Stromal cell of bone marrow (primary cell): Measurements from ENCODE around the gene SND1.

Experiments
- DNase-seq: peaks from one replicate; pipeline ENCODE4 v3.0.0-alpha.2; 2012; ENCODE audit warnings: low read depth

SND1 gene

DNA sequence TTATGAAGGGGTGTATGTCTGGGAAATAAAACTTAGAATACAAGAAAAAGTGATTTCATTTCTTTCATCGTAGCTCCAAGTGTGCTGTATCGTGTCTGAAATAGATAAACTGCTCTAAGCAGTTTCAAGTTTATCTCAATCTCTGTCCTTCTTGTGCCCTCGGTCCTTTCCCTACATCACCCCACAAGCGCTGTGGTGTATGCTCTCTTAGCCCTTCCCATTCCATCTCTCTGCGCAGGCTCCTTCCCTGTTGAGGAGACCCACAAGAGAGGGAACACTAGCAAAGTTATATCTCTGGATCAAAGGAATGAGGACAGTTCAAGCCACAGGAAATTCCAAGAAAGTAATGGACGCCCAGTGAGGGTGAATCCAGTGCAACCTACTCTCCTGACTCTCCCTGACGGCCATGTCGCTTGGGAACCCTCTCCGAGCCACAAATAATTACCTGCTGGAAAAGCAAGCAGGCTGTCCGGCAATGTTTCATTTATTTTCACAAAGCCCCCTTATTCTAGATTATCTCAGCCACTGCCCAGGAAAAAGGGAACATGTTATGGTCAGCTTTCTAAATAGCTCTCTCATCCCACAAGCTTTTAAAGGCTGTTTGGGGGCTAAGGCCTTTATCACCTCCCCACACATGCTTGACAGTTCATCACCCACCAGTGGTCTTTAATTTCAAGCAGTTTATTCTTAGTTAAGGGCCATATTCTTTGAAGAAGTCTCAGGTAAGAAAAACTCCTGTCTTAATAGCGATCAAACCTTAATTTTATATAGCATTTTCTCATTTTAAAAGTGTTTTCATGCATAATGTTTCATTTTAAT, 344.5 kb downstream of the SND1 start:
- no peak for DNase-seq

DNA sequence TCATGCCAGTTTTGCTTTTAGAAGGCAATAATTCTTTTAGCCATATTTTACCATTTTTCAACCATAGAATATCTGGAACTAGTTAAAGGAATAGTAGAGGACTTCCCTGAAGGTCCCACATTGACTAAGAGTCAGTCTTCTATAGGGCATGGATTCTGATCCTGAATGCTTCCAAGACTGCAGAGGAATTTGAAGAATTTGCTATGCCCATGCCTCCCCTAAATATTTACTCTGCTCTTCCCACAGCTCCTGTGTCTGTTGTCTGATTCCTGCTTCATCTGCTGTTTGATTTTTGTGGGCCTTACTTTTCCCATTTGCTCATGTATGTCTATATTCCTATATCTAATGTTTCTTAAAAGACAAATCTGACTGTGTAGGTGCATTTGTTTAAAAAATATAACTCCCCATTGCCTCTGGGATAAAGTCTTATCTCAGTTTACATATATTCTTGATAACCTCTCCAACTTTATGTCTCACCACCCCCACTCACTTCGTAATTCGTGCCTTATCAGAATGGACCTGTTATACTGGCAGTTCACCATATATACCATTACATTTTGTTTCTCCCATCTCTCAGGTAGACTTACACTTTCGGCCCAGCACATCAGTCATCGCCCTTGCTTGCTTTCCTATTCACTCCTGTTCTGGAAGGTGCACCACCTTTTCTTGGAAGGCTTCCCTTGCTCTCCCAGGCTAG, 345.4 kb downstream of the SND1 start:
- DNase-seq = no peak

DNA sequence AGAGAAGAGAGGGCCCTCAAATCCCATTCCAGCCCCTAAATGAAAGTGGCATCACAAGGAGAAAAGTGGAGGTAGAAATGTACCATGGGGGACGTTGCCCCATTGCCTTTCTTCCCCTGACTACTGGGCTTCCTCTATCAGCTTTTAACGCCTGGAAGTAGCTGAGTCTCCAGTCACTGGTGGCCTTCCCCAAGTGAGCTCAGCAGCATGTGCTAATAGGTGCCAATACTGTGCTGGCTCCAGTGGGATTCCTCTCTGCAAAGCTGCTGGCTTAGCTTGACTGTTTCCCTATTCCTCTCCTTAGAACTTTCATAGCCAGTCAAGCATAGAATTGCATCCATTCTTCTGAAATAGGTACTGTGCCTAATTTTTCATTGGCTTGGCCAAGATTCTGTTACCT, 346.7 kb downstream of the SND1 start:
- DNase-seq = no peak

DNA sequence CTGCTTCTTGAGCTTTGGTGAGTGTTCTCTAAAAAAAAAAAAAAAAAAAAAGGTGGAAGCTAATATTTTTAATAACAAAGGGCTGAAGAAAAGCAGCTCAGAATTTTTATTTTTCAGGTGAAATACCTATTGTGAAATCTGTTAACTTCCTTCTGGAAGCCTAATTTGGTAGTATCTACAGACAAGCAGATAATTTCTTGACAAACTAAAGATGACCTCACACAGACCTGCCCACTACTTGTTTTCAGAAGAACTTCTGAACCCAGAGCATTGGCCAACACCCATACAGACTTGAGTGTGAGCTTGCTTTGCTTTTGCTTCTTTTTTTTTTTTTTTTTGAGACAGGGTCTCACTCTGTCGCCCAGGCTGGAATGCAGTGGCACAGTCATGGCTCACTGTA, 348.1 kb downstream of the SND1 start:
- no peak for DNase-seq

DNA sequence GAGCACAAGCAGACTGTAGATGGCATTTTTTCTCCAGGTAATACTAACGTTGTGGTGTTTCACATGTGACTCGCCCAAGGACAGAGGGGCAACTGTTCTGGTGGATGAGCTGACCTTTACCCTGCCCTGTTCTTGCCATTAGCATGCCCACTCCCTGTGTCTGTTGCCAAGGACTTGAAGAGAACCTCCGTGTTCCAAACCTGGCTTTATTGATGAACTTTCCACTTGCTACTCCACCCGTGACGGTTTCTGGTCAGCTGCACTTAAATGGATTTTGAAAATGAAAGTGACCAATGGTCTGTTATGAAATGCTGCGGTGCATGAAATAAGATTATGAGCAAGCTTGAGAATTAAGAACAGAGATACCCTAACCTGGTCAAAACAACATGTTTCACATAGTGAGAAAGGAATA, 348.9 kb downstream of the SND1 start:
- DNase-seq = no peak

DNA sequence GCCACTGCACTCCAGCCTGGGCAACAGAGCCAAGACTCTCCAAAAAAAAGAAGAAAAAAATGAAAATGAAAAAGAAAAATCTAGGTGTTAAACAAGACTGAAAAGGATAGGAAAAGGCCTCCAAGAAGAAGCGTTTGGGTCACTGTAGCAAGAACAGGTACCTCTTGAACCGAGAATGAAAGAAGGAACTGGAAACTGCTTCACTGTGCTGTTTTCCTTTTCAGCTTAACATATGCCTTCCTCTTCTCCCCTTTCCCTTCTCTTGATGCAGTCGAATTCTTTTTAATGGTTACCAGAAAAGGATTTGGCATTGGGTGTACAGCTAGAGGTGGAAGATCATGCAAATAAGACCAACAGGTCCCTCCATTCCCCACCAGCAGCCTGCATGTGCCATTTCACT, 351.2 kb downstream of the SND1 start:
- DNase-seq = no peak

DNA sequence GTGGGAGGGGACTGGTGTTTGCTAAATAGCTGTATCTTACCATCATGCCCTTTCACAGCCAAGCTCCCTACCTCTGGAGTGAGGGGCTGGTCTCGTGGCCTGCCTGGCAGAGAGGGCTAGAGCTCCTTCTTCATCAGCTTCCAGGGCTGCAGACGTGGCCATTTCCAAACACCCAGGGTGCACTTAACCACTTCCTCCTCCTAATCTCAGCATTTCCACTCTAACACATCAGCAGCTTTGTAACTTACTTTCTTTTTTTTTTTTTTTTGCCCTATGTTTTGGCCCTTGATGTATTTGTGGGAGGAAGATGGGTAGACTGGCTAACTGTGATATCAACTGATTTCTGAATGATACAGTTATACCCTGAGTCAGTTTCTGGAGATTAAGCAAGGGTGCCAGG, 351.8 kb downstream of the SND1 start:
- no peak for DNase-seq

DNA sequence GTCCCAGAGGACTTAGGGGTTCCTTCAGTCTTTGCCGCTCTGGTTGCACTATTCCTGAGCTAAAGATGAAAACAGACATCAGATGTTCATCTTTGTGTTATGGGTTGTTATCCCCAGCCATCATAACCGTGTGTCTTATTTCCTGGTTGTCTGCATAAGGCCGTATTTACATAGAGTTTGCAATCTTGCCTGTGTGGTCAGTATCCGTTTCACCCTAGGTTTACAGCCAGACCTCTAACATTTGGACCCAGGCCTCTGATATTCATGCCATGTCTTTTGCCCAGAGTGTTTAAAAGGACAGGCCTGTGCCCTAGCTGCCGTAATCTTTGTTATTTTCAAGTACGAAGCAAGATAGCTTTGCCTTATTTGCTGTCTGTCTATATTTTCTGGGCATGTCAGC, 352.6 kb downstream of the SND1 start:
- no peak for DNase-seq

DNA sequence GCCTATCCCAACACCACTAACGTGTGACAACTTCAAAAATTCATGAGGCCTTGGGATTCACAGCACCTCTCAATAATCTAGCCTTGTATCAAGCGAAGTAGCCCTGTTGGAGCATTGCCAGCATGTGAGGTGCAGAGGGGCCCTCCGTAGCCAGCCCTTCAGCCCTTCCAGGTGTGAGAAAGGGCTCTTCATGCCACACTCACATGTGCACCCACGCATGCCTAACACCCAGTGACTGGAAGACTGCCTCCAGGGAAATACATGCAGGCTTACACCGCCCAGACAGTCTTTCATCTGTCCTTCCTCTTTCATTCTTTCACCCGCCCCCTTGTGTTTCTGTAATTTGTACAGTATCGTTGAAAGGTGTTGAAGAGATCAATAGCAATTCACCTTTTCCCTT, 353.1 kb downstream of the SND1 start:
- DNase-seq = no peak

DNA sequence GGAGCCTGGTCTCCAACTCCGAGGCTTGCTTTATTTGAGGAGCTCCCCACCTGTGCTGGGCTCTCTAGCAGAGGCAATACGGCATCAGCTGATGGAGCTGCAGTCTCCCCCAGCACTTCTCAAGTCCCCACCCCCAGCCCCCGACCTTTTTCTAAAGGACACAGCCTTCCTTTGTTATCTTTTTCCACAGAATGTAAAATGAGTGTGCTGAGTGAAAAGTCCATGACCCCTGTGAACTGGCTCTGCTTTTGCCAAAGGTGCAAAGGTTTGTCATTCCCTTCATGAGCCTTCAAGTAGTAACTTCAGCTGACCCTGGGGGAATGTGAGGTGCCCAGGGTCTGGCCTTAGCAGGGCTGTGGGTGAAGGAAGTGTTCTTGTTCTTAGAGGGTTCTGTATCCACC, 353.8 kb downstream of the SND1 start:
- DNase-seq = no peak

DNA sequence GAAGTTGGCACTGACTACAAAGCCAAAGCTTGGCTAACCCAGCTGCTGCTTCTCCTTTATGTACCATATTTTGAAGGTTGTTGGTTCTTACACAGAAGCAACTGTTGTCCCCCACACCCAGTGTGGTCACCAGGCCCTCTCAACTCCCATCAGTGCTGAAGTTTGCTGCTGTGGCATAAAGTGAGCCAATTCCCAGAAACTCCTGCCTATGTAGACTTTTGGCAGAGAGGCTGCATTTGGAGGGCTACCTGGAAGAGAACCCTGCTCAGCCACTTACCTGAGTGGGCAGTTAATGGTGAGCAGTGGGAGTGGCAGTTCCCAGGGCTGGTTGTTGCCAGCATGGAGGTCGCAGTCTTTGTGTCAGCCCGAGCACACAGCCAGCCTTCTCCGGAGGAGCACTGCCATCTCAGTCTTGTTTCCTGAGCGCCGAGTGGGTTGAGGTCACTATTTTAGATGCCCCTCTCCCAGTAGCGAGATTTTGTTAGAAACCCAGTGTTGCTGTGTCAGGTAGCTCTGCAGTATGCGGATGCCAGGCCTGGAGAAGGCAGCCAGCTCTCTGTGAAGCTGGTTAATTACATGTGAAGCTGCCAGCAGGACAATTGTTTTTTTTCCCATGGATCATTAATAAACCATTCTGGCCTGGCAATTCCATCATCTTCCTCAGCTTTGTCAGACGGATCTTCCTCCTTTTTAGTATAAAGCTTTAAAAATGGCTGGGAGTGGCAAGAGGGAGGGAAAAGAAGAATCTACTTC, 354.7 kb downstream of the SND1 start:
- no peak for DNase-seq

DNA sequence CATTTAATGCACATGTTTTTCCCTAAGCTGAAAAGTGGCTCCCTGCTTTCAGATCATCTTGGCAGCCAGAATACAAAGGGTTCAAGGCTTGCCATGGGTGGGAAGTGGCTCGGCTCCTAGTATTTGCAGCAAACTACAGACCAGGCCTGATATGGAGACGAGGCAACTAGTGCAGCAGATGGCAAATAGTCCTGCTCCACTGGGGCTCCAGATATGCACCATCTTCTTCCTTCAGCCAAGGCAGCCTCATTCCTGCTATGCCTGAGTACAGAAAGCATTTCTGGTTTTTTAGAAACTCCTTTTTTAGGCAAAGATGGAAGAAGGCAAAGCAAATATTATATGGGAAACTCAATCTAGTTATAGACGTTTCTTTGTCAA, 355.3 kb downstream of the SND1 start:
- DNase-seq = no peak

DNA sequence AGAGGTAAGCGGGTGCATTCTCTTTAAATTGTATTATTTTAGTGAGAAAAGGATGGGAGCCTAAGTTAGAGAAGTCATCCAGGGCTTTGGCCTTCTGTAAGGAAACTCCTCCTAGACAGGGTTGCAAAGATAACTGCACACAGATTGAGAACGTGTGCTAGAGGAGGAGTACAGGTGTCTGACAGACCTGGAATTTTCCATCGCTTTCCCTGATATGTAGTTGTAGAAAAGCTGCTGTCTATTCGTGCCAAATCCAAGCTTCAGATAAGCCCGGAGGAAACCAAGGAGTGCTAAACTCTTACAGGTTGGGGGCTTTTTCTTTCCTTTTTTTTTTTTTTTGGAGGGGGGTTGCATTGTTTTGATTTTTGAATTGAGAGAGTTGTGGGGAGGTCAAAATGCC, 356.1 kb downstream of the SND1 start:
- no peak for DNase-seq

DNA sequence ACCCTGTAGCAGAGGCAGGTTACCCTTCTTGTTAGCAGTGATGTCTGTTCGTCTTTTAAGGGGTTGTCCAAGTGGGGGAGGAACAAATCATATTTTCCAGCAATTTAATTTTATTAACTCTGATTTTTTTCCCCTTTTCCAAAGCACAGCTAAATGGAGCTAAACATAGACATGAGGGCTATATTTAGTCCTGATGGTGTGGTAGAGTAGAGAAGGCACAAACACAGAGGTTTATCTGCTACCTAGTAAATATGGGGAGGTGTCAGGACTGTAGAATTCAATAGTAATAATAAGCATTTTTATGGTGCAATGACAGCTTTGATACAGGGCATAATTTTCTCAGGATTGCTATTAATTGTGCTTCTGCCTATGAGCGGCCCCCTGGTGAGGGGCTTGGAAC, 356.8 kb downstream of the SND1 start:
- no peak for DNase-seq

DNA sequence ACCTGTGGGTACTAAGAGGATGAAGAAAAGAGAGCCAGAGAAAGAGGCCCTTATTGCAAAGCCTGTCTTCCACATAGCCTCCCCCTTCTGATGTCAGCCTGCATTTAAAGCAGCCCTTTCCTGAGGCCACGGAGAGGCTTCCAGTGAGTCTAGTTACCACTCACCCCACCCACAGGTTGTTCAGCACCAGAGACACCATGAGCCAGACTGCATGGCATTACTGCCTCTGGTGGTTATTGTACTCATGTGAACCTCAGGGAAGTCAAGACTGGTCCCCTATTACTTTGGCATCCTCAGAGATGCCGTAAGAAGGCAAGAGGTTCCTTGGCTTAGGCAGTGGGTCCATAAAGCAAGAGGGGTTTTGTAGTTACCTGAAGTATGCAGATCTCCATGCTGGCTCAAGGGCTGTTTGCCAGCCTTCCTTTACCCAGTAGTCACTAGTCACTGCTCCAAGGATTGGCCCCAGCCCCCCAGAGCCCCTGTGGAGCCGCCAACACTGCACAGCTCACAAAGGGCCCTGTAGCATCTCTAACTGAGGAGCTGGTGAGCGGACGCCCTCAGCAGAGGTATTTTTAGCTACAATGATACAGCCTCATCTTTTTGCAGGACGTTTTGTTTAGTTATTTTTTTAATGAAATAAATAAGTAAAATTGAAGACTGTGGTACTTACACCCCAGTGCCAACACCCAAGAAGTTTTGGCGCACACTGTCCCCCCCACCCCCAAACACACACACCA, 358.6 kb downstream of the SND1 start:
- no peak for DNase-seq

DNA sequence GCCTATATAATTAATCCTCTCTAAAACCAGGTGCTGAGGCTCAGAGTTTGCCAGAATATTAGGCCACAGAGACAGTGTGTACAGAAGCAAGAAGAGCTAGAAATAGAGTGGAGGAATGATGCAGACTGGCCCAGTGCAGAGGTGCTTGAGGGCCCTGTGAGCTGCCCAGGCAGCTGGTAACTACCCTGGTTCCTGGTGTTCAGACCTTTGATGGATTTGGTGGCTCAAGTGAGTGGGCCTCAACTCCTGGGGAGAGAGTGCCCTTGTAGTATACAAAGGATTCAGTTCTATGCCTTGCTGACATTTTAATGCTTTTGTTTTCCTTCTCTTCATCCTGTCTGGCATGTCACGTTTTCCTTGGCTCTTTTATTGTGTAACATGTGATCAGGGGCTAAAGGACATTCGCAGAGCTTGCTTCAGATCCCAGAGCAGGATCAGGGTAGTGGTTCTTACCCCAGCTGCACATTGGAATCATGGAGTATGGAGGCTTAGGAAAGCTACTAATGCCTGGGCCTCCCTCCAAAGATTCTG, 359.2 kb downstream of the SND1 start:
- no peak for DNase-seq

DNA sequence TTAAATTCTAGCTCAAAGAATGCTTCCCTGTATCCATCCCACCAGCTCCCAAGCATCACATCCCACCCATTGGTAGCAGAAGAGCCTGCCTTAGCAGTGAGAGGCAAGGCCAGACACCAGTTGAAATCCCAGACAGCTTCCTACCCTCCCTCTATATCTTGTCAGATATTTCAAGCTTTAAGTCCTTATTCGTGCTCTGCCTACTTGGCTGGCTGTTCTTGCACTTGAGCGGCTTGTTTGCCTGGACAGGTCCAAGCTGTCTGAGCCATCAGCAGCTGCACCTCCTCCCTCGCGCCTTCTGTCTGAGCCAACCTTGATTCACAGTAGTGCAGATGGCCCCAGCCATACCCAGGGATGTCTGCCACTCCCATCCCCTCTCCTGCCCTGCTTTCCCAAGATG, 362.8 kb downstream of the SND1 start:
- DNase-seq = no peak

DNA sequence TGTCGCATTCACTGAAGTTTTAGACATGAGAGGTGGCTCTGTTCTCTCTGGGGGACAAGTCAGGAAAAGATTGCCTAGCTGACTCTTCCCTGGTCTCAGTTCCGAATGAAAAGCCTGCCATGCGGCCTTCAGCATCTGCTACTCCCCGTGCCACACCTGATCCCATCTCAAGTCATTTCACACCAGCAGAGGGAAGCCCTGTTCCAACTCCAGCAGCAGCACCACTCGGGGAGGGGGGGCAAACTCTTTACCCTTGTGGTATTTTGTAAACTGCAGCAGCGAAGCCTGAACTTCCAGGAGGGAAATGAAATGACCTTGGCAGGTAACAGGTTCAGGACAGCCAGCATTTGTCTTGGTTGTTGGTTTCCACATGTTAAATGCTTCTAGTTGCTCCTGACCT, 365.5 kb downstream of the SND1 start:
- DNase-seq = no peak

DNA sequence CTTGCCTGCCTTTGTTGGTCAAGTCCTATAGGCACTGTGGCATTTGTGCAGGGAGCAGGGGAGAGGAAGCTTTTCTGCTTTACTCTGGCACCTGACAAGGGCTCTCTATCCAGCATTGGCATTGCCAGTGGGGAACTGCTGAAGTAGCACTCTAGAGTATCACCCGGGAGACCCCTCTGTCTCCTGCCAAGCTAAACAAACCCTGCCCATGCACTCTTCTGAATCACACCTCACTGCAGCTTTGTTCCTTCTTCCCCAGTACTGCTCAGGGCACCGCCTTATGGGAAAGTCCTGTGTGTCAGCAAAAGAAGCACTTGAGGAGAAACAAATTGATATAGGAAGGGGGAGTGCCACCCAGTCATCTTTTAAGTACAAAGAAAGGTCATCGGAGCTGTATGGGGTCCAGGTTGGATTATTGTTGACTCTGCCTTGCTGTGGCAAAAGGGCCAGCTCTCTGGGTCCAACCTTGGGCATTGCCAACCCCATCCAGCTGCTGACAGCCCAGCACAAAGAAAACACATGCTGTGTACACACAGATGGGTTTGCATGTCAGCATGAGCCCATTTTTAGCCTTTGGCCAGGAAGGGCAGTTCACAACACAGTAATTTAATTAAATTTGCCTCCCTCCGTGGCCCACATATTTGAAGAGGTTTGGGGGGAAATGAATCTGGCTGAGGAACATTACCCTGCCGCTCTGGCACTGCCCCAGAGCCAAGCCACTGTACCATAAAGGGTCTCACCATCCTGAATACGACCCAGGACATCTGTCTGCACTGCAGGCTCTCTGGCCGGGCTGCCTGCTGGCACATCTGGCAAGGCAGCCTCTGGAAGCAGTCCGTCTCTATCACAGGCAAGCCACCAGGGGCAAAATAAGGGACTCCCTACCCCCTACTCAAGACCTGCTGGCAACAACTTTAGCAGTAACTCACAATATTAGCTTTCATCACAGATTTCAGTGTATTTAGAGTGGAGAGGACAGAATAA, 366.2 kb downstream of the SND1 start:
- DNase-seq = peak; percentile 21

DNA sequence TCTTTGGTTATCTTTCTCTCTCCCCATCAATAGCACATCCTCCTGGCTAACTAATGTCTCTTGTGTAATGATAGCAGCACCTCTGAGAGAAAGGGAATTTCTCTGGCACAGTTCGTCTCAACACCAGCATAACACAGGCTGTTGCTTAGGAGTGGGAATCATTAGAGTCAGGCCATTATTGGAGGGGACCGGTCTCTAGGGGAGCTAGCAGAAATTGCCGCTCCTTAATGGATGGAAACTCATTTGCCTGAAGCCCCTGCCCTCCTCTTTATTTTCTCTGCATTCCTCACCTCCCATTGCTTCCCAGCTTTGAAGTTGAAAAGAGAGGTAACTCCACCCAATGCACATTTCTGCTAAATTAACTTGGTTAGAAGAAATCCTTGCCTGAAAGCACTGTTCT, 367.3 kb downstream of the SND1 start:
- DNase-seq = no peak

DNA sequence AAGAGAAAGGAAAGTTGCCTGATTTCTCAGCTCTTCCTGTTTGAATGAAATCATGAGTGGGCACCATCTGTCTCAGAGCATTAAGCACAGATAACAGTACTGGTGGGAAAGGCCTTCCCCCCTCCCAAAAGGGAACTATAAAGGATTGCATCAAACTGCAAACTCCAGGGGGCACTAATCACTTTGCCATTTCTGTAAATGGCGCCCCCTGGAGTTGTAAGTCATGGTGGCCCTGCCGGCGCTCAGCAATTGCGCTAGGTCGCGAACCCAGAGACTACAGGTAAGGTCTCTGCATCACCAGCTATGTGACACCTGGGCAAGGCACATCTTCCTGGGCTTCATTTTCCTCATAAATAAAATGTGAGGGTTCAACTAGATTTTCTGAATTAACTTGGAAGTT, 368.2 kb downstream of the SND1 start:
- DNase-seq = no peak
